Measurements from ENCODE around the gene COL20A1. TPM values are rescaled to one million over a fixed set of nuclear protein-coding genes. Genes with fewer than 3 reads are reported as not detected.

Gene COL20A1
- total RNA-seq, 1 experiment from 2014 or later = not detected

Small RNA genes within 50 kb of the gene (microRNA-seq; reads per million reads assigned to microRNA genes)
- gene MIR4326 (ENCODE audit: unreplicated experiment) = not detected

Other genes with a start within 250 kb of the COL20A1 start
- 30.0 and 34.0 TPM in 2 replicates for gene YTHDF1, start 77.1 kb upstream of the COL20A1 start, total RNA-seq (2014; rRNA removed)
- not detected in 2 replicates for gene BIRC7, start 57.3 kb upstream of the COL20A1 start, total RNA-seq (2014; rRNA removed)
- not detected in 2 replicates for gene NKAIN4, start 38.7 kb upstream of the COL20A1 start, total RNA-seq (2014; rRNA removed)
- gene ARFGAP1, start 20.4 kb upstream of the COL20A1 start, total RNA-seq (2014; rRNA removed) = 75.6 and 92.0 TPM in 2 replicates
- not detected in 2 replicates for gene CHRNA4, start 68.2 kb downstream of the COL20A1 start, total RNA-seq (2014; rRNA removed)
- not detected in 2 replicates for gene KCNQ2, start 179.5 kb downstream of the COL20A1 start, total RNA-seq (2014; rRNA removed)
- 463 and 559 TPM in 2 replicates for gene EEF1A2, start 205.9 kb downstream of the COL20A1 start, total RNA-seq (2014; rRNA removed)
- 245 and 256 TPM in 2 replicates for gene PPDPF, start 227.6 kb downstream of the COL20A1 start, total RNA-seq (2014; rRNA removed)
- gene PTK6, start 244.2 kb downstream of the COL20A1 start, total RNA-seq (2014; rRNA removed) = 11.1 and 15.1 TPM in 2 replicates